ENCODE results near the gene RNASE2. TPM values are rescaled to one million over a fixed set of nuclear protein-coding genes. Genes with fewer than 3 reads are reported as not detected.
A peak's percentile ranks its signal among the peaks of the same experiment; 100 is the strongest.

The RNASE2 gene
- polyA plus RNA-seq, 1 donor: 0.39 TPM

GRCh38 chr14:20998139-20998538 lies 42.9 kb downstream of the RNASE2 start:
- Histone ChIP-seq H3K9me3 (ENCODE audit: control insufficient read depth, low read depth, low read length) (no peaks in the 10 kb centered on the region), H3K4me1 (ENCODE audit: control insufficient read depth, insufficient read depth, low read length) (peaks cover 33% of the 10 kb centered on the region), H3K4me3 (ENCODE audit: low read length) (no peak overlapping the region), H3K36me3 (ENCODE audit: control insufficient read depth, insufficient read depth, low read length) (peaks cover 35% of the 10 kb centered on the region), H3K27ac (ENCODE audit: low read length) (peak overlapping the region; percentile 7), H3K27me3 (ENCODE audit: control insufficient read depth, insufficient read depth, low read length) (no peaks in the 10 kb centered on the region)
- WGBS (ENCODE audit: insufficient coverage, low lambda C conversion rate): no CpG with 5 or more reads among the region's 3 CpGs
- DNase-seq: peak in 1 of 2 donors; percentile 71

- DNase-seq: no peak
- no CpG with 5 or more reads among the region's 6 CpGs for WGBS (ENCODE audit: insufficient coverage, low lambda C conversion rate)
- H3K27ac ChIP-seq (ENCODE audit: low read length): peak within 1 kb of the TSS; percentile 44
These were observed 43.5 kb downstream of the RNASE2 start, which contains the start of gene SLC39A2 for GRCh38 chr14:20998674-20999366. TSS of gene SLC39A2 (plus strand) at chr14:20999293. CDS start at chr14:20999447, 154 bp downstream.

GRCh38 chr14:20999591-20999990 lies 44.3 kb downstream of the RNASE2 start:
- DNase-seq: peak; percentile 52 to 84
- H3K4me1 ChIP-seq (ENCODE audit: control insufficient read depth, insufficient read depth, low read length): peaks cover 33% of the 10 kb centered on the region
- 37% methylated on average over 2 of the region's 4 CpGs for WGBS (ENCODE audit: insufficient coverage, low lambda C conversion rate)
- peaks cover 23% of the 10 kb centered on the region for H3K36me3 ChIP-seq (ENCODE audit: control insufficient read depth, insufficient read depth, low read length)
- H3K4me3 ChIP-seq (ENCODE audit: low read length): no peak overlapping the region
- no peaks in the 10 kb centered on the region for H3K27me3 ChIP-seq (ENCODE audit: control insufficient read depth, insufficient read depth, low read length)
- H3K9me3 ChIP-seq (ENCODE audit: control insufficient read depth, low read depth, low read length): no peaks in the 10 kb centered on the region
- H3K27ac ChIP-seq (ENCODE audit: low read length): peak overlapping the region; percentile 44

More at GRCh38 chr14:20998674-20999366, 43.5 kb downstream of the RNASE2 start, which contains the start of gene SLC39A2:
- Histone ChIP-seq H3K4me1 (ENCODE audit: control insufficient read depth, insufficient read depth, low read length) (peaks cover 33% of the 10 kb centered on the region), H3K27me3 (ENCODE audit: control insufficient read depth, insufficient read depth, low read length) (no peaks in the 10 kb centered on the region), H3K9me3 (ENCODE audit: control insufficient read depth, low read depth, low read length) (no peaks in the 10 kb centered on the region), H3K36me3 (ENCODE audit: control insufficient read depth, insufficient read depth, low read length) (peaks cover 30% of the 10 kb centered on the region), H3K4me3 (ENCODE audit: low read length) (no peak within 1 kb of the TSS)

- WGBS (ENCODE audit: insufficient coverage, low lambda C conversion rate): no CpG with 5 or more reads among the region's 7 CpGs
- H3K4me1 ChIP-seq (ENCODE audit: control insufficient read depth, insufficient read depth, low read length): peaks cover 24% of the 10 kb centered on the region
- H3K4me3 ChIP-seq (ENCODE audit: low read length): no peak overlapping the region
- no peaks in the 10 kb centered on the region for H3K27me3 ChIP-seq (ENCODE audit: control insufficient read depth, insufficient read depth, low read length)
- no peak for DNase-seq
- no peak overlapping the region for H3K27ac ChIP-seq (ENCODE audit: low read length)
- H3K9me3 ChIP-seq (ENCODE audit: control insufficient read depth, low read depth, low read length): no peaks in the 10 kb centered on the region
- peaks cover 6% of the 10 kb centered on the region for H3K36me3 ChIP-seq (ENCODE audit: control insufficient read depth, insufficient read depth, low read length)
These were observed 45.9 kb downstream of the RNASE2 start for GRCh38 chr14:21001218-21001617.

GRCh38 chr14:21003788-21004346 lies 48.6 kb downstream of the RNASE2 start:
- H3K4me1 ChIP-seq (ENCODE audit: control insufficient read depth, insufficient read depth, low read length): peaks cover 11% of the 10 kb centered on the region
- no peaks in the 10 kb centered on the region for H3K9me3 ChIP-seq (ENCODE audit: control insufficient read depth, low read depth, low read length)
- no peak overlapping the region for H3K27ac ChIP-seq (ENCODE audit: low read length)
- WGBS (ENCODE audit: insufficient coverage, low lambda C conversion rate): no CpG with 5 or more reads among the region's 14 CpGs
- no peaks in the 10 kb centered on the region for H3K27me3 ChIP-seq (ENCODE audit: control insufficient read depth, insufficient read depth, low read length)
- DNase-seq: no peak
- H3K36me3 ChIP-seq (ENCODE audit: control insufficient read depth, insufficient read depth, low read length): no peaks in the 10 kb centered on the region
- H3K4me3 ChIP-seq (ENCODE audit: low read length): no peak overlapping the region

Other genes with a start within 250 kb of the RNASE2 start
- gene EDDM3A, start 209.6 kb upstream of the RNASE2 start, polyA plus RNA-seq: not detected
- not detected for gene EDDM3B, start 187.1 kb upstream of the RNASE2 start, polyA plus RNA-seq
- 15.9 TPM for gene RNASE6, start 174.2 kb upstream of the RNASE2 start, polyA plus RNA-seq
- 107 TPM for gene RNASE1, start 152.6 kb upstream of the RNASE2 start, polyA plus RNA-seq
- 0.18 TPM for gene RNASE3, start 64.1 kb upstream of the RNASE2 start, polyA plus RNA-seq
- 86.6 TPM for gene METTL17, start 34.5 kb downstream of the RNASE2 start, polyA plus RNA-seq
- 0.06 TPM for gene SLC39A2, start 43.8 kb downstream of the RNASE2 start, polyA plus RNA-seq
- 76.5 TPM for gene NDRG2, start 69.6 kb downstream of the RNASE2 start, polyA plus RNA-seq
- gene TPPP2, start 74.7 kb downstream of the RNASE2 start, polyA plus RNA-seq: 0.16 TPM
- 0.09 TPM for gene RNASE13, start 79.3 kb downstream of the RNASE2 start, polyA plus RNA-seq
- 0.09 TPM for gene RNASE7, start 86.9 kb downstream of the RNASE2 start, polyA plus RNA-seq
- not detected for gene RNASE8, start 102.3 kb downstream of the RNASE2 start, polyA plus RNA-seq
- 28.7 TPM for gene ARHGEF40, start 114.8 kb downstream of the RNASE2 start, polyA plus RNA-seq
- 45.2 TPM for gene ZNF219, start 143.2 kb downstream of the RNASE2 start, polyA plus RNA-seq
- gene TMEM253, start 145.6 kb downstream of the RNASE2 start, polyA plus RNA-seq: 62.3 TPM
- not detected for gene OR5AU1, start 200.6 kb downstream of the RNASE2 start, polyA plus RNA-seq

Measured in large intestine (tissue), 3 donors.